Gastrocnemius medialis (tissue), 4 donors: Measurements from ENCODE around the gene GPR146.

Source experiments
- CTCF ChIP-seq, 5 experiments: fragments of 450-650 bp in 3 of 5; fragments of 200-600 bp in 2 of 5; sonication (generic) in 2 of 5; IDR thresholded peaks in 4 of 5; conservative IDR thresholded peaks in 1 of 5; 1 replicate in 4 of 5; 2 replicates in 1 of 5; pipeline ENCODE4 v1.5.1; 2016 to 2019; ENCODE audit warnings: antibody characterized with exemption in 5 of 5, mild to moderate bottlenecking in 3 of 5, moderate library complexity in 3 of 5
- POLR2A ChIP-seq, 2 donors: fragments of 450-650 bp; IDR thresholded peaks; one replicate each; pipeline ENCODE4 v1.6.1; 2017; ENCODE audit warnings: antibody characterized with exemption in 2 of 2, mild to moderate bottlenecking in 2 of 2, moderate library complexity in 2 of 2

- no peak for TF ChIP-seq CTCF (IDR thresholded peaks at IDR 0.05 in 4 of 5, conservative IDR thresholded peaks at IDR 0.05 in 1 of 5)
- no peak for TF ChIP-seq POLR2A (IDR thresholded peaks at IDR 0.05)
Measured at GRCh38 chr7:1045069-1046063, 1.0 kb downstream of the GPR146 start.
